Panc1 (cell line): ENCODE measurements around the gene EIF4EBP2. TPM values are rescaled to one million over a fixed set of nuclear protein-coding genes. Genes with fewer than 3 reads are reported as not detected.

Source experiments
- ATAC-seq: fragments of 200-7000 bp; cut with Tn5 transposase; 2 replicates; pipeline ENCODE4 v1.9.1; 2020; ENCODE audit warnings: mild to moderate bottlenecking, moderate library complexity
- BruUV-seq: library from RNA; stranded (reverse); fragments of 400-500 nt; replicated peaks from 2 replicates; lab custom pipeline; 2021; lab: Mats Ljungman, UMichigan
- CTCF ChIA-PET: fragments of 300-600 bp; sonication (Branson Sonifier 250); formaldehyde crosslinking; loops from one replicate; lab custom pipeline; 2022; ENCODE audit warnings: antibody characterized with exemption; lab: Charles Lee
- POLR2A ChIA-PET: fragments of 300-600 bp; sonication (Branson Sonifier 250); formaldehyde crosslinking; loops from one replicate; lab custom pipeline; 2022; ENCODE audit warnings: antibody characterized with exemption; lab: Charles Lee
- DNase-seq: peaks from one replicate; pipeline ENCODE4 v3.0.0-alpha.2; 2010; ENCODE audit warnings: low read depth, low spot score
- H3K27ac ChIP-seq: 2 replicates; pipeline ENCODE4 v1.5.1; 2011; ENCODE audit warnings: mild to moderate bottlenecking, low read length, inconsistent platforms
- H3K27me3 ChIP-seq: fragments of 200-500 bp; sonication (Bioruptor generic); 2 replicates; pipeline ENCODE4 v1.6.0; 2014; ENCODE audit warnings: low read length, inconsistent platforms; ENCODE audit not compliant: control insufficient read depth, insufficient read depth
- H3K36me3 ChIP-seq: fragments of 200-500 bp; sonication (Bioruptor generic); 2 replicates; pipeline ENCODE4 v1.5.1; 2014; ENCODE audit warnings: inconsistent platforms, mild to moderate bottlenecking, low read length, moderate library complexity; ENCODE audit not compliant: control insufficient read depth, insufficient read depth
- H3K4me1 ChIP-seq: 2 replicates; pipeline ENCODE4 v1.5.1; 2011; ENCODE audit warnings: inconsistent platforms, mild to moderate bottlenecking, low read length, moderate library complexity; ENCODE audit not compliant: control insufficient read depth, insufficient read depth
- H3K4me3 ChIP-seq, 2 experiments: 2 replicates each; pipeline ENCODE4 v1.5.1; 2011 to 2012; ENCODE audit warnings: low read depth in 2 of 2, low read length in 2 of 2, mild to moderate bottlenecking in 2 of 2, inconsistent platforms in 1 of 2, moderate library complexity in 1 of 2
- H3K9me3 ChIP-seq: fragments of 200-500 bp; sonication (Bioruptor generic); 2 replicates; pipeline ENCODE4 v1.5.1; 2014; ENCODE audit warnings: low read depth, mild to moderate bottlenecking, inconsistent platforms, low read length, moderate library complexity; ENCODE audit not compliant: control insufficient read depth, insufficient read depth
- CTCF ChIP-seq: fragments of 450-650 bp; IDR thresholded peaks from 2 replicates; pipeline ENCODE4 v1.5.1; 2017; ENCODE audit warnings: mild to moderate bottlenecking
- POLR2AphosphoS5 ChIP-seq: IDR thresholded peaks from 2 replicates; pipeline ENCODE4 v1.6.1; 2012; ENCODE audit warnings: mild to moderate bottlenecking, low read depth, low read length, moderate library complexity
- REST ChIP-seq, 2 experiments: IDR thresholded peaks; 2 replicates each; pipeline ENCODE4 v1.6.1; 2011 to 2012; ENCODE audit warnings: low read depth in 2 of 2, control low read depth in 1 of 2, low read length in 1 of 2, mild to moderate bottlenecking in 1 of 2, moderate library complexity in 1 of 2; ENCODE audit not compliant: insufficient read depth in 1 of 2
- SIN3A ChIP-seq: IDR thresholded peaks from 2 replicates; pipeline ENCODE4 v1.6.1; 2012; ENCODE audit warnings: low read depth, mild to moderate bottlenecking, low read length, moderate library complexity, borderline replicate concordance; ENCODE audit not compliant: insufficient read depth
- TCF7L2 ChIP-seq: IDR thresholded peaks from 2 replicates; pipeline ENCODE4 v1.6.1; 2011; ENCODE audit warnings: mild to moderate bottlenecking, low read depth, low read length, inconsistent platforms
- in situ Hi-C: cut with HindIII; loops from 2 replicates; pipeline ENCODE4 v1.10.0; 2016; ENCODE audit warnings: low sequenced_read_pairs, low pct_unique_long_range_greater_than_20kb
- intact Hi-C: fragments of 100-400 bp; cut with micrococcal nuclease; formaldehyde crosslinking; loops from one replicate; pipeline ENCODE4 v1.10.0; 2022; ENCODE audit not compliant: unreplicated experiment
- total RNA-seq: library from RNA; stranded (reverse); gene quantifications from one replicate; pipeline ENCODE4 v1.2.1, GENCODE V29; 2021; ENCODE audit not compliant: unreplicated experiment

The EIF4EBP2 gene
- total RNA-seq, 1 experiment from 2014 or later = 48.2 TPM

GRCh38 chr10:70409772-70410171 lies 5.8 kb downstream of the EIF4EBP2 start:
- no peak for ATAC-seq
- CTCF ChIA-PET = interaction anchor here (0.6 kb wide), 2 partner anchors 20 to 258 kb away, joined by 3 read pairs; no protein-coding TSS in a partner anchor
- in situ Hi-C loops = no loop called here
- BruUV-seq = no TSS peak
- no peaks in the 10 kb centered on the region for H3K36me3 ChIP-seq
- H3K9me3 ChIP-seq = no peaks in the 10 kb centered on the region
- H3K27ac ChIP-seq = no peak overlapping the region
- POLR2A ChIA-PET = interaction anchor here (0.6 kb wide), 1 partner anchor 239 kb away, joined by 3 read pairs; no protein-coding TSS in a partner anchor
- peaks cover 17% of the 10 kb centered on the region for H3K4me1 ChIP-seq
- TF ChIP-seq SIN3A = no peak
- no peak for DNase-seq
- H3K4me3 ChIP-seq = no peak overlapping the region
- intact Hi-C loops = no loop called here
- no peaks in the 10 kb centered on the region for H3K27me3 ChIP-seq

- intact Hi-C loops = no loop called here
- no peak for TF ChIP-seq TCF7L2
- no peak for TF ChIP-seq SIN3A
- TF ChIP-seq REST (IDR thresholded peaks at IDR 0.05; ENCODE audit: insufficient read depth in 1 of 2, low read depth in 2 of 2, low read length in 1 of 2) = no peak
- no peak for TF ChIP-seq POLR2AphosphoS5
- no peak for TF ChIP-seq CTCF
- ChIA-PET POLR2A (no interaction called here), CTCF (no interaction called here)
- ATAC-seq (no peak), DNase-seq (no peak)
- H3K4me3 ChIP-seq = no peak overlapping the region
- BruUV-seq = no TSS peak
- peaks cover 15% of the 10 kb centered on the region for H3K4me1 ChIP-seq
- no peaks in the 10 kb centered on the region for H3K36me3 ChIP-seq
- no peaks in the 10 kb centered on the region for H3K27me3 ChIP-seq
- in situ Hi-C loops = no loop called here
- H3K27ac ChIP-seq = no peak overlapping the region
- H3K9me3 ChIP-seq = no peaks in the 10 kb centered on the region
These were observed 6.7 kb downstream of the EIF4EBP2 start for GRCh38 chr10:70410608-70411007.

GRCh38 chr10:70412356-70412755 lies 8.4 kb downstream of the EIF4EBP2 start:
- Histone ChIP-seq H3K9me3 (no peaks in the 10 kb centered on the region), H3K27ac (no peak overlapping the region), H3K4me3 (no peak overlapping the region), H3K27me3 (no peaks in the 10 kb centered on the region), H3K36me3 (no peaks in the 10 kb centered on the region), H3K4me1 (0 out of 2 replicates have a peak, but pooled peaks cover 5% of the 10 kb centered on the region)
- in situ Hi-C loops = no loop called here
- no peak for TF ChIP-seq REST (IDR thresholded peaks at IDR 0.05; ENCODE audit: insufficient read depth in 1 of 2, low read depth in 2 of 2, low read length in 1 of 2)
- no peak for TF ChIP-seq POLR2AphosphoS5
- TF ChIP-seq TCF7L2 = no peak
- TF ChIP-seq SIN3A = no peak
- no peak for TF ChIP-seq CTCF
- intact Hi-C loops = no loop called here
- DNase-seq = no peak
- CTCF ChIA-PET = no interaction called here
- ATAC-seq = no peak
- BruUV-seq = no TSS peak
- POLR2A ChIA-PET = no interaction called here
